PC-3 (cell line): ENCODE data around the gene PRR5. TPM values are rescaled to one million over a fixed set of nuclear protein-coding genes. Genes with fewer than 3 reads are reported as not detected.

Experiments
- ATAC-seq: fragments of 200-7000 bp; cut with Tn5 transposase; 2 replicates; pipeline ENCODE4 v1.9.1; 2020; ENCODE audit warnings: mild to moderate bottlenecking, moderate library complexity
- BruUV-seq: library from RNA; stranded (reverse); fragments of 400-500 nt; replicated peaks from 2 replicates; lab custom pipeline; 2021; lab: Mats Ljungman, UMichigan
- CTCF ChIA-PET: fragments of 300-600 bp; sonication (Branson Sonifier 250); formaldehyde crosslinking; loops from one replicate; lab custom pipeline; 2022; ENCODE audit warnings: antibody characterized with exemption; lab: Charles Lee
- POLR2A ChIA-PET: fragments of 300-600 bp; sonication (Branson Sonifier 250); formaldehyde crosslinking; loops from one replicate; lab custom pipeline; 2022; ENCODE audit warnings: antibody characterized with exemption; ENCODE audit not compliant: unreplicated experiment; lab: Charles Lee
- DNase-seq: peaks from one replicate; pipeline ENCODE4 v3.0.0-alpha.2; 2015
- H2AFZ ChIP-seq: fragments of 300-600 bp; sonication (generic); 2 replicates; pipeline ENCODE4 v1.6.0; 2016; ENCODE audit warnings: antibody characterized with exemption, low read length
- H3F3A ChIP-seq: fragments of 300-600 bp; sonication (generic); one replicate; pipeline ENCODE4 v1.6.0; 2017; ENCODE audit warnings: antibody characterized with exemption, low read length, control low read depth, mild to moderate bottlenecking; ENCODE audit not compliant: unreplicated experiment
- H3K27ac ChIP-seq: fragments of 300-600 bp; sonication (generic); 2 replicates; pipeline ENCODE4 v1.5.1; 2016; ENCODE audit warnings: mild to moderate bottlenecking, low read length
- H3K27me3 ChIP-seq: fragments of 300-600 bp; sonication (generic); 2 replicates; pipeline ENCODE4 v1.6.1; 2016; ENCODE audit warnings: low read length, mixed read lengths
- H3K36me3 ChIP-seq: fragments of 300-600 bp; sonication (generic); 2 replicates; pipeline ENCODE4 v1.6.1; 2016; ENCODE audit warnings: low read depth, mixed run types, low read length, mixed read lengths
- H3K4me1 ChIP-seq: fragments of 300-600 bp; sonication (generic); 2 replicates; pipeline ENCODE4 v1.5.1; 2016; ENCODE audit warnings: low read length; ENCODE audit not compliant: insufficient read depth
- H3K4me2 ChIP-seq: fragments of 300-600 bp; sonication (generic); 2 replicates; pipeline ENCODE4 v1.6.0; 2016; ENCODE audit warnings: low read length
- H3K4me3 ChIP-seq: fragments of 300-600 bp; sonication (generic); 2 replicates; pipeline ENCODE4 v1.5.1; 2016; ENCODE audit warnings: mild to moderate bottlenecking, low read length, mixed read lengths
- H3K79me2 ChIP-seq: fragments of 300-600 bp; sonication (generic); 2 replicates; pipeline ENCODE4 v1.6.1; 2017; ENCODE audit warnings: low read length, mixed read lengths
- H3K9ac ChIP-seq: fragments of 300-600 bp; sonication (generic); 2 replicates; pipeline ENCODE4 v1.6.0; 2016; ENCODE audit warnings: mild to moderate bottlenecking, low read length
- H3K9me2 ChIP-seq: fragments of 300-600 bp; sonication (generic); replicated peaks from 2 replicates; pipeline ENCODE4 v1.6.1; 2016; ENCODE audit warnings: mixed run types, low read length, mixed read lengths
- H3K9me3 ChIP-seq: fragments of 300-600 bp; sonication (generic); 2 replicates; pipeline ENCODE4 v1.6.1; 2016; ENCODE audit warnings: low read length, mixed read lengths
- H4K20me1 ChIP-seq: fragments of 300-600 bp; sonication (generic); 2 replicates; pipeline ENCODE4 v1.6.1; 2016; ENCODE audit warnings: low read length, mixed read lengths
- EZH2 ChIP-seq: fragments of 300-600 bp; sonication (generic); IDR thresholded peaks from one replicate; pipeline ENCODE4 v1.6.1; 2017; ENCODE audit warnings: antibody characterized with exemption, mild to moderate bottlenecking, low read length; ENCODE audit not compliant: unreplicated experiment
- EZH2phosphoT487 ChIP-seq: fragments of 300-600 bp; sonication (generic); IDR thresholded peaks from 2 replicates; pipeline ENCODE4 v1.6.1; 2018; ENCODE audit warnings: mild to moderate bottlenecking, antibody characterized with exemption, low read length, borderline replicate concordance
- intact Hi-C: fragments of 100-400 bp; cut with micrococcal nuclease; formaldehyde crosslinking; loops from 2 replicates; pipeline ENCODE4 v1.9.0; 2023
- total RNA-seq: library from RNA; depleted of rRNA; stranded (reverse); fragments of >200 nt; gene quantifications from 2 replicates; pipeline ENCODE4 v1.2.3, GENCODE V29; 2014
- TF ChIP-seq, protein P1 (sequence below): fragments of 300-600 bp; sonication (generic); conservative IDR thresholded peaks from 2 replicates; pipeline ENCODE4 v1.5.1; 2017; ENCODE audit warnings: antibody characterized with exemption, low read depth, mild to moderate bottlenecking, low read length

The PRR5 gene
- total RNA-seq, 1 experiment from 2014 or later = 14.5 TPM

DNA sequence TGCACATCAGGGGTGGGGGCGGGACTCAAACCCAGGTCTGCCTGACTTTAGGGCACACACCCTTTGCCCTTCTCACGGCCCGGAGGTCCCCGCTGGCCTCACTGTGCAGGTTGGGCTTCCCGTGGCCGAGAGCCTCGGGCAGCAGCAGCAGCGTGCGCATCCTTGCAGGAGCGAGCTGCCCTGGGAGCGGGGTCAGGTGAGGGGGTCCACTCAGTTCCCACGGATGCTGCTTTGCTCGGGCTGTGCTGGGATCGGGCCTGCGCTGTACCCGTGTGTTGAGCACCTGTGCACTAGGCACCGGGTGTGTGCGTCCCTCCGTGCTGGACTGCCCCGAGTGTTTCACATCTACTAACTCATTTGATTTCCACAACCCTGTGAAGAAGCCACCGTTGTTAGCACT lies 25.1 kb downstream of the PRR5 start:
- H3K9me3 ChIP-seq = no peaks in the 10 kb centered on the region
- ChIA-PET POLR2A (no interaction called here), CTCF (no interaction called here)
- no peak overlapping the region for H3K4me2 ChIP-seq
- H3F3A ChIP-seq = no peaks in the 10 kb centered on the region
- no peaks in the 10 kb centered on the region for H3K27me3 ChIP-seq
- H3K79me2 ChIP-seq = no peaks in the 10 kb centered on the region
- no peaks in the 10 kb centered on the region for H3K36me3 ChIP-seq
- no peak for TF ChIP-seq EZH2
- no peak for TF ChIP-seq EZH2phosphoT487
- TF ChIP-seq, protein P1, sequence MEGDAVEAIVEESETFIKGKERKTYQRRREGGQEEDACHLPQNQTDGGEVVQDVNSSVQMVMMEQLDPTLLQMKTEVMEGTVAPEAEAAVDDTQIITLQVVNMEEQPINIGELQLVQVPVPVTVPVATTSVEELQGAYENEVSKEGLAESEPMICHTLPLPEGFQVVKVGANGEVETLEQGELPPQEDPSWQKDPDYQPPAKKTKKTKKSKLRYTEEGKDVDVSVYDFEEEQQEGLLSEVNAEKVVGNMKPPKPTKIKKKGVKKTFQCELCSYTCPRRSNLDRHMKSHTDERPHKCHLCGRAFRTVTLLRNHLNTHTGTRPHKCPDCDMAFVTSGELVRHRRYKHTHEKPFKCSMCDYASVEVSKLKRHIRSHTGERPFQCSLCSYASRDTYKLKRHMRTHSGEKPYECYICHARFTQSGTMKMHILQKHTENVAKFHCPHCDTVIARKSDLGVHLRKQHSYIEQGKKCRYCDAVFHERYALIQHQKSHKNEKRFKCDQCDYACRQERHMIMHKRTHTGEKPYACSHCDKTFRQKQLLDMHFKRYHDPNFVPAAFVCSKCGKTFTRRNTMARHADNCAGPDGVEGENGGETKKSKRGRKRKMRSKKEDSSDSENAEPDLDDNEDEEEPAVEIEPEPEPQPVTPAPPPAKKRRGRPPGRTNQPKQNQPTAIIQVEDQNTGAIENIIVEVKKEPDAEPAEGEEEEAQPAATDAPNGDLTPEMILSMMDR = no peak
- no peak overlapping the region for H3K27ac ChIP-seq
- no peaks in the 10 kb centered on the region for H3K4me1 ChIP-seq
- no peaks in the 10 kb centered on the region for H3K9me2 ChIP-seq
- no TSS peak for BruUV-seq
- intact Hi-C loops = no loop called here
- no peak overlapping the region for H3K9ac ChIP-seq
- no peak overlapping the region for H2AFZ ChIP-seq
- ATAC-seq (no peak), DNase-seq (no peak)
- no peak overlapping the region for H3K4me3 ChIP-seq
- no peaks in the 10 kb centered on the region for H4K20me1 ChIP-seq

DNA sequence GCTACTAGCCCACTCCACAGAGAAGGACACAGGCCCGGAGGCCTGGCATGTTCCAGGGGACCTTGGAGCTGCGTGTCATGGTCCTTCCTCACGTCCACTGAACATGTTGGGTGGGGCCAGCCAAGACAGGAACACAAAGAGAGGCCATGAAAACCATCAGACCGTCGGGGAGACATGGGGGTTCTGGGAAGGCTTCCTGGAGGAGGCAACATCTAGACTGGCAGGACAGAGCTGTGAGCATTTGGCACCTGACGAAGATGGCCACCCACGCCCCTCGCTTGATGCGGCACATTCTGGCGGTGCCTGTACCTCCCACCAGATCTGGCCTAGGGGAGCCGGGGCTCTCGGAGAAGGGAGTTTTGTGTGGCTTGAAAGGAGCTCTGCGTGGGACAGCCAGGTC lies 25.7 kb downstream of the PRR5 start:
- ATAC-seq = no peak
- Histone ChIP-seq H3K9me2 (no peaks in the 10 kb centered on the region), H3K9me3 (no peaks in the 10 kb centered on the region), H3F3A (no peaks in the 10 kb centered on the region), H3K4me2 (no peak overlapping the region), H3K27ac (no peak overlapping the region), H3K4me1 (no peaks in the 10 kb centered on the region), H3K4me3 (no peak overlapping the region), H3K79me2 (no peaks in the 10 kb centered on the region), H4K20me1 (no peaks in the 10 kb centered on the region), H3K27me3 (no peaks in the 10 kb centered on the region), H3K9ac (no peak overlapping the region), H3K36me3 (no peaks in the 10 kb centered on the region), H2AFZ (no peak overlapping the region)
- DNase-seq = no peak
- POLR2A ChIA-PET = no interaction called here
- TF ChIP-seq, protein P1 = no peak
- TF ChIP-seq EZH2phosphoT487 = no peak
- no peak for TF ChIP-seq EZH2
- intact Hi-C loops = no loop called here
- no TSS peak for BruUV-seq
- CTCF ChIA-PET = no interaction called here

DNA sequence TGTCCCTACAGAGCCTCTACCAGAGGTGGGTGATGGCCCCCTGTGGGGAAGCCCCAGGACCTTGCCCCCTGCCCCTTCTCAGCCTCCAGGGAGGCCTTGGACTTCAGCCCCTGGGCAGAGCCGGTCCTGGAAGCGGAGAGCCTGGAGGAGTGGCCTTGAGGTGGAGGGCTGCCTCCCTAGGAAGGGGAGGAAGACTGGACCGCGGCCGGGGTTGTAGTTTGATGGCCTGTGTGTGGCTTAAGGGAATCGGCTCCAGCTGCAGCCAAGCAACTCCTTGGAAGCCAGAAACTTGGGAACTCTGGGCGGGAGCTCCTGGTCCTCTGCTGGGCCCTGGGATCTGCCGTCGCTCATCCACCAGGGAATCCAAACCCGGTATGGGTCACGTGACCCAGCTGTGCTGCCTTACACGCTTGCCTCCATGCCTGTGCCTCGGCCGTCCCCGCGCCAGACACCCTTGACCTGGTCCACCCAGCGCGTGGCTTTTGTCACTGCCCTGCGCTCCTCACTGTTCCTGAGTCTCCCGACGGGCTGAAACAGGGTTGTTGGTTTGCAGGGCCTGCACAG lies 26.8 kb downstream of the PRR5 start:
- TF ChIP-seq, protein P1 = no peak
- no peak for TF ChIP-seq EZH2
- TF ChIP-seq EZH2phosphoT487 = no peak
- DNase-seq = no peak
- ChIA-PET CTCF (no interaction called here), POLR2A (no interaction called here)
- H3K9ac ChIP-seq = no peak overlapping the region
- no peak overlapping the region for H3K4me2 ChIP-seq
- H3F3A ChIP-seq = no peaks in the 10 kb centered on the region
- H3K4me1 ChIP-seq = no peaks in the 10 kb centered on the region
- H2AFZ ChIP-seq = no peak overlapping the region
- no peaks in the 10 kb centered on the region for H3K9me3 ChIP-seq
- H3K27me3 ChIP-seq = no peaks in the 10 kb centered on the region
- no TSS peak for BruUV-seq
- no peaks in the 10 kb centered on the region for H3K36me3 ChIP-seq
- no peak overlapping the region for H3K4me3 ChIP-seq
- intact Hi-C loops = no loop called here
- no peaks in the 10 kb centered on the region for H3K9me2 ChIP-seq
- no peaks in the 10 kb centered on the region for H4K20me1 ChIP-seq
- no peaks in the 10 kb centered on the region for H3K79me2 ChIP-seq
- no peak for ATAC-seq
- H3K27ac ChIP-seq = no peak overlapping the region
